Tibial artery (tissue), 4 donors: Measurements from ENCODE around the gene TMEM140.

Experiments used
- DNase-seq, 2 donors: peaks; one replicate each; pipeline ENCODE4 v3.0.0-alpha.2; 2019
- H3K27ac ChIP-seq, 2 donors: fragments of 200-600 bp; sonication (generic) in 1 of 2; 1 replicate in 1 of 2; 2 replicates in 1 of 2; pipeline ENCODE4 v1.5.1; 2018 to 2019; ENCODE audit warnings: mild to moderate bottlenecking in 1 of 2
- H3K27me3 ChIP-seq, 2 donors: fragments of 200-600 bp; sonication (generic) in 1 of 2; one replicate each; pipeline versions ENCODE4 v1.5.1 to v1.6.0; 2016 to 2019
- H3K36me3 ChIP-seq, 3 donors: fragments of 200-600 bp; sonication (generic) in 2 of 3; one replicate each; pipeline ENCODE4 v1.5.1; 2016 to 2019; ENCODE audit warnings: mild to moderate bottlenecking in 2 of 3
- H3K4me1 ChIP-seq, 4 donors: fragments of 200-600 bp; sonication (generic) in 2 of 4; 1 replicate in 3 of 4; 2 replicates in 1 of 4; pipeline ENCODE4 v1.5.1; 2016 to 2019
- H3K4me3 ChIP-seq, 2 donors: fragments of 200-600 bp; sonication (generic) in 1 of 2; 1 replicate in 1 of 2; 2 replicates in 1 of 2; pipeline ENCODE4 v1.5.1; 2018 to 2019; ENCODE audit warnings: mild to moderate bottlenecking in 2 of 2
- H3K9me3 ChIP-seq, 3 donors: fragments of 200-600 bp; sonication (generic) in 1 of 3; one replicate each; pipeline ENCODE4 v1.5.1; 2016 to 2019
- intact Hi-C: fragments of 100-400 bp; cut with DNase I; formaldehyde crosslinking; loops from one replicate; pipeline ENCODE4 v1.15.0; 2023; ENCODE audit warnings: low total_unique reads
- TF ChIP-seq, protein P1 (sequence below), 2 experiments: fragments of 200-600 bp in 1 of 2; fragments of 450-650 bp in 1 of 2; IDR thresholded peaks; one replicate each; pipeline ENCODE4 v1.5.1; 2017 to 2019; ENCODE audit warnings: antibody characterized with exemption in 2 of 2, mild to moderate bottlenecking in 1 of 2, moderate library complexity in 1 of 2

Gene TMEM140

DNA sequence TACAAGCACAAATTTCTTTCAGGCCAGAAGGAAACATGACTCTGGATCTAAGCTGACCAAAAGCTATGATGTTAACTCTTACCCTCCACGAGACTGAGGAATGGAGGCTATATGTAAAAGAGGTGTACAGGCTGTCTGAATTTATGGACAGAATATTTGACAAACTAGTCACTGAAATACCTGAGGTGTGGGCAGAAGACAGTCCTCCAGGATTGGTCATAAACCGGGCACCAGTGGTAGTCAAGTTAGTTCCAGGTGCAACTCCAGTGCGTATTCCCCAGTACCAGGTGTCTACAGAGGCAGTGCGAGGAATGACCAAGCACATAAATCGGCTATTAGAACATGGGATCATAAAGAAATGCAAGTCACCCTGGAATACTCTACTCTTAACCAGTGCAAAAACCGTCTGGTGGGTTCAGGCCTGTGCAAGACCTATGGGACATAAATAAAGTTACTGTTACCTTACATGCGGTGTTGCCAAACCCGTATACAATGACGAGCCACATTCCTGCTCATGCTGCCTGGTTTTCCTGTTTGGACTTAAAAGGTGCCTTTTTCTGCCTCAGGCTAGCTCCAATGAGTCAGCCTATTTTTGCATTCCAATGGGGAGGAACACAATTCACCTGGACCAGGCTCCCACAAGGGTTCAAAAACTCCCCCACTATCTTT lies 29.3 kb downstream of the TMEM140 start:
- no peak overlapping the region for H3K4me3 ChIP-seq
- peaks cover 0 to 6% (median 0%) of the 10 kb centered on the region in 4 donors for H3K4me1 ChIP-seq
- peaks cover 1 to 20% (median 17%) of the 10 kb centered on the region in 3 donors for H3K9me3 ChIP-seq
- intact Hi-C loops, result no loop called here
- H3K36me3 ChIP-seq, result peaks cover 15 to 23% (median 21%) of the 10 kb centered on the region in 3 donors
- DNase-seq, result no peak
- no peak overlapping the region for H3K27ac ChIP-seq
- TF ChIP-seq, protein P1, sequence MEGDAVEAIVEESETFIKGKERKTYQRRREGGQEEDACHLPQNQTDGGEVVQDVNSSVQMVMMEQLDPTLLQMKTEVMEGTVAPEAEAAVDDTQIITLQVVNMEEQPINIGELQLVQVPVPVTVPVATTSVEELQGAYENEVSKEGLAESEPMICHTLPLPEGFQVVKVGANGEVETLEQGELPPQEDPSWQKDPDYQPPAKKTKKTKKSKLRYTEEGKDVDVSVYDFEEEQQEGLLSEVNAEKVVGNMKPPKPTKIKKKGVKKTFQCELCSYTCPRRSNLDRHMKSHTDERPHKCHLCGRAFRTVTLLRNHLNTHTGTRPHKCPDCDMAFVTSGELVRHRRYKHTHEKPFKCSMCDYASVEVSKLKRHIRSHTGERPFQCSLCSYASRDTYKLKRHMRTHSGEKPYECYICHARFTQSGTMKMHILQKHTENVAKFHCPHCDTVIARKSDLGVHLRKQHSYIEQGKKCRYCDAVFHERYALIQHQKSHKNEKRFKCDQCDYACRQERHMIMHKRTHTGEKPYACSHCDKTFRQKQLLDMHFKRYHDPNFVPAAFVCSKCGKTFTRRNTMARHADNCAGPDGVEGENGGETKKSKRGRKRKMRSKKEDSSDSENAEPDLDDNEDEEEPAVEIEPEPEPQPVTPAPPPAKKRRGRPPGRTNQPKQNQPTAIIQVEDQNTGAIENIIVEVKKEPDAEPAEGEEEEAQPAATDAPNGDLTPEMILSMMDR (IDR thresholded peaks at IDR 0.05), result no peak
- no peaks in the 10 kb centered on the region for H3K27me3 ChIP-seq

DNA sequence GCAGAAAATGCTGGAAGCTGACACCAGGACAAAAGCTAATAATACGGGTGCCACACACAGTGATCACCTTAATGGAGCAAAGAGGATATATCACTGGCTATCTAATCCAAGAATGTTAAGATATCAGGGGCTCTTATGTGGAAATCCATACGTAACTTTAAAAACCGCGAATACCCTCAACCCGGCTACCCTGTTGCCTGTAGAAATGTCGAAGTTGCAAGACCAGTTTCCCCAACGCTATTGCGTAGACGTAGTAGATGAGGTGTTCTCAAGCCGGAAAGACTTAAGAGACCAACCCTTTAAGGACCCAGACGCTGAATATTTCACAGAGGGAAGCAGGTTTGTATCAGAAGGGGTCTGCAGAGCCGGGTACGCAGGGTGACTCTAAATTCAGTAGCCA lies 30.5 kb downstream of the TMEM140 start:
- H3K9me3 ChIP-seq, result peaks cover 3 to 29% (median 24%) of the 10 kb centered on the region in 3 donors
- H3K27me3 ChIP-seq, result no peaks in the 10 kb centered on the region
- peak in 1 of 2 donors; percentile 11 for DNase-seq
- no peak overlapping the region for H3K4me3 ChIP-seq
- intact Hi-C loops, result no loop called here
- TF ChIP-seq, protein P1 (IDR thresholded peaks at IDR 0.05), result no peak
- H3K4me1 ChIP-seq, result peaks cover 0 to 6% (median 0%) of the 10 kb centered on the region in 4 donors
- no peak overlapping the region for H3K27ac ChIP-seq
- peaks cover 27 to 35% (median 33%) of the 10 kb centered on the region in 3 donors for H3K36me3 ChIP-seq

DNA sequence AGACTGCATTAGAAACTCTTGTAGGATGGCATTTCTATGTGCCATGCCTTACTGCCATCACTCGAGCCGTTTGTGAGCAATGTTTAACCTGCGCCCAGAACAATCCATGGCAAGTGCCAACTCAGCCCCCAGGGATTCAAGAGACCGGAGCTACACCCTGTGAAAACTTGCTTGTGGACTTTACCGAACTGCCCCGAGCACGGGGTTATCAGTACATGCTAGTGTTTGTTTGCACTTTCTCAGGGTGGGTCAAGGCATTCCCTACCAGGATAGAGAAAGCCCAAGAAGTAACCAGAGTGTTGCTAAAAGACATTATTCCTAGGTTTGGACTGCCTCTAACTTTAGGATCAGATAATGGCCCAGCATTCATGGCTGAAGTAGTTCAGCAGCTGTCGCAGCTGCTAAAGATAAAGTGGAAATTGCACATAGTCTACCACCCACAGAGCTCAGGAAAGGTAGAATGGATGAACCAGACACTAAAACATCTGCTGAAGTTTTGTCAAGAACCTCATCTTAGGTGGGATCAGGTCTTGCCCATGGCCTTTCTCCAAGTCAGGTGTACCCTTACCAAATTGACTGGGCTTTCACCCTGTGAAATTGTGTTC lies 31.6 kb downstream of the TMEM140 start:
- no peaks in the 10 kb centered on the region for H3K27me3 ChIP-seq
- TF ChIP-seq, protein P1 (IDR thresholded peaks at IDR 0.05), result no peak
- intact Hi-C loops, result no loop called here
- no peak overlapping the region for H3K27ac ChIP-seq
- peaks cover 0 to 6% (median 0%) of the 10 kb centered on the region in 4 donors for H3K4me1 ChIP-seq
- DNase-seq, result peak in 1 of 2 donors; percentile 49
- peaks cover 3 to 29% (median 24%) of the 10 kb centered on the region in 3 donors for H3K9me3 ChIP-seq
- H3K36me3 ChIP-seq, result peaks cover 37 to 45% (median 44%) of the 10 kb centered on the region in 3 donors
- no peak overlapping the region for H3K4me3 ChIP-seq

DNA sequence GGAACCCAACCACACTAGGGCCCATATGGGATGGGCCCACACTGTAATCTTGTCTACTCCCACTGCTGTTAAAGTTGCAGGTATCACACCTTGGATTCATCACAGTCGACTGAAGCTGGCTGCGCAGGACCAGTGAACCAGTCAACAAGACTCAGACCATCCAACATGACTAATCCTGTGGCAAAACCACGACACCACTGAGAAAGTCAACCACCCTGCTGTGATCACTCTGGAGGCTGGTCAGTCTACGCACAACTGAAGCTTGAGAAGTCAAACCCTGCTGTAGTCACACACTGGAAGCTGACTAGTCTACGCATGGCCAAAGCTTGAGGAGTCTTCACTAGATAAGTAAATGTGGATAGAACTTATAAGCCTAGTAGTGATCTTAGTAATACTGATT lies 32.2 kb downstream of the TMEM140 start:
- Histone ChIP-seq H3K9me3 (peaks cover 3 to 29% (median 24%) of the 10 kb centered on the region in 3 donors), H3K27ac (no peak overlapping the region), H3K36me3 (peaks cover 43 to 52% (median 51%) of the 10 kb centered on the region in 3 donors), H3K4me1 (peaks cover 0 to 6% (median 0%) of the 10 kb centered on the region in 4 donors), H3K27me3 (no peaks in the 10 kb centered on the region), H3K4me3 (no peak overlapping the region)
- intact Hi-C loops, result no loop called here
- TF ChIP-seq, protein P1 (IDR thresholded peaks at IDR 0.05), result no peak
- peak in 1 of 2 donors; percentile 19 for DNase-seq

DNA sequence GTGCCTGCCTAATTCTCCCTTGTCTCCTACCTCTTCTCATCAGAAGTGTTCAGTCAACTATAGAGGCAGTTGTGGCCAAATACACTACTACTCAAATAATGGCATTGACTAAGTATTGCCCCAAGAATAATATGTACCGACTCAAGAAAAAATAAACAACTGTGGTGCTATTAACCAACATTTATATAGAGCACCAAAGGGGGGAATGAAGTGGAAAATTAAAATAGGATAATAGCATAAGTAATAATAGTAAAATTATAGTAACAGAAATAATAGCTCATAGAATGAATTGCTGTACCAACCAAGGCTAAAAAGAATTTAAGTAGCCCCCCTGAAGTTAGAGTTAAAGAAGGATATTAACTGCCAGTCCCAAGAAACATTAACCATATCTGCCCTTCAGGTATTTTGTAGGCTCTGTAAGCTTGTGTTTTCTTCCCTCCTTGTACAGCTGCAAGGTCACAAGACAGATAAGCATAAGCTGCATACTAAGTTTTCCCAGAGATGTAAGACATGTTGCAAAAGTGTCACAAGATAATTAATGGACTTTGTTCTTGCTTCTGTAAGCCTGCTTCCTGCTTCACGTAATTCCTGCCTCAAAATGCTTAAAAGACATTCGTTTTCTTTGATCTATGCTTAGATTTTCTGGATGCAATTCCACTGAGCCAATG lies 33.5 kb downstream of the TMEM140 start:
- Histone ChIP-seq H3K4me1 (peaks cover 0 to 6% (median 0%) of the 10 kb centered on the region in 4 donors), H3K9me3 (peaks cover 3 to 29% (median 24%) of the 10 kb centered on the region in 3 donors), H3K27ac (no peak overlapping the region), H3K27me3 (no peaks in the 10 kb centered on the region), H3K4me3 (no peak overlapping the region), H3K36me3 (peaks cover 56 to 65% (median 63%) of the 10 kb centered on the region in 3 donors)
- no peak for DNase-seq
- TF ChIP-seq, protein P1 (IDR thresholded peaks at IDR 0.05), result no peak
- intact Hi-C loops, result no loop called here
